ENCODE measurements around the gene BNIP5.

The BNIP5 gene

GRCh38 chr6:36285187-36285671, 51.5 kb downstream of the BNIP5 start:
- TF ChIP-seq CTCF (IDR thresholded peaks at IDR 0.05; ENCODE audit: low read depth, low read length) = no peak
- TF ChIP-seq POLR2A (IDR thresholded peaks at IDR 0.05; ENCODE audit: extremely low read depth, insufficient read length) = no peak
- no peak for TF ChIP-seq MYC (IDR thresholded peaks at IDR 0.05; ENCODE audit: low read depth, low read length)
- TF ChIP-seq, protein P1, sequence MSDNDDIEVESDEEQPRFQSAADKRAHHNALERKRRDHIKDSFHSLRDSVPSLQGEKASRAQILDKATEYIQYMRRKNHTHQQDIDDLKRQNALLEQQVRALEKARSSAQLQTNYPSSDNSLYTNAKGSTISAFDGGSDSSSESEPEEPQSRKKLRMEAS (IDR thresholded peaks at IDR 0.05; ENCODE audit: low read depth, low read length) = no peak
- no peak overlapping the region for H3K4me3 ChIP-seq (ENCODE audit: low read depth, low read length)
- no peak for DNase-seq (ENCODE audit: low read depth)

GRCh38 chr6:36284359-36284758, 52.3 kb downstream of the BNIP5 start:
- H3K4me3 ChIP-seq (ENCODE audit: low read depth, low read length) = no peak overlapping the region
- no peak for TF ChIP-seq CTCF (IDR thresholded peaks at IDR 0.05; ENCODE audit: low read depth, low read length)
- TF ChIP-seq MYC (IDR thresholded peaks at IDR 0.05; ENCODE audit: low read depth, low read length) = no peak
- no peak for TF ChIP-seq POLR2A (IDR thresholded peaks at IDR 0.05; ENCODE audit: extremely low read depth, insufficient read length)
- TF ChIP-seq, protein P1 (IDR thresholded peaks at IDR 0.05; ENCODE audit: low read depth, low read length) = no peak
- no peak for DNase-seq (ENCODE audit: low read depth)

- no peak overlapping the region for H3K4me3 ChIP-seq (ENCODE audit: low read depth, low read length)
- no peak for TF ChIP-seq POLR2A (IDR thresholded peaks at IDR 0.05; ENCODE audit: extremely low read depth, insufficient read length)
- TF ChIP-seq MYC (IDR thresholded peaks at IDR 0.05; ENCODE audit: low read depth, low read length) = no peak
- DNase-seq (ENCODE audit: low read depth) = peak; percentile 52
These were observed 53.1 kb downstream of the BNIP5 start for GRCh38 chr6:36283608-36284007.

DNA sequence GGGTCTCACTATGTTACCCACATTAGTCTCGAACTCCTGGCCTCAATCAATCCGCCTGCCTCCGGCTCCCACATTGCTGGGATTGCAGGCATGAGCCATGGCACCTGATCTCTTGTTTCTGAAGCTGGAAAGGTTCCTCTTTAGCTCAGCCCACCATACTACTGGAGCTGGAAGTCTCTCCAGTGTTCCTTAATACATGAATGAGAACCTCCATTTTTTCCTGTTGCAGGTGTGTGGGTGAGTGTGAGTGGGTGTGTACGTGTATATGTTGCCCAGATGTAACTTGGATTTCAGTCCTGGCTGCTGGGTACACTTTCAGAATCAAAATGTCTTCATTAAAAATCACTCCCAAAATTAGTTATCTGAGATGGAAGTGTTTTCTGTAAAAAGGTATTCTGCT, 55.7 kb downstream of the BNIP5 start:
- TF ChIP-seq POLR2A (IDR thresholded peaks at IDR 0.05; ENCODE audit: extremely low read depth, insufficient read length) = no peak
- no peak for TF ChIP-seq MYC (IDR thresholded peaks at IDR 0.05; ENCODE audit: low read depth, low read length)
- TF ChIP-seq, protein P1 (IDR thresholded peaks at IDR 0.05; ENCODE audit: low read depth, low read length) = no peak
- DNase-seq (ENCODE audit: low read depth) = no peak
- no peak overlapping the region for H3K4me3 ChIP-seq (ENCODE audit: low read depth, low read length)

DNA sequence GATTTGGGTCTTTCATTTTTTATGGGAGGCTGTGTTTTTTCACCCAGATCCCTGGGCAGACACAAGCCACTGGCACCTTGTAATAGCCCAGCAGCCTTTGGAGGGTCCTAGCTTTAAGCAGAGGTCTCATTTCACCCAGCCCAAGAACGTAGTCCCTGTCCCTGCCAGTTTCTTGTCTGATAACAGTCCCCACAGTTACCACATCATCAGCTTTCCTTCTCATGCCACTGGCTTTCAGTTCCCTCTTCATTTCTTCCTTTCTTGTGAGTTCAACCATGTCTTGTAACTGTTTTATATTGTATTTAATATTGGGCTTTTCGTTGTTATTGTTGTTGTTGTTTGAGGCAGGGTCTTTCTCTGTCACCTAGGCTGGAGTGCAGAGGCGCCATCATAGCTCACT, 56.2 kb downstream of the BNIP5 start:
- H3K4me3 ChIP-seq (ENCODE audit: low read depth, low read length) = no peak overlapping the region
- TF ChIP-seq, protein P1 (IDR thresholded peaks at IDR 0.05; ENCODE audit: low read depth, low read length) = no peak
- no peak for TF ChIP-seq POLR2A (IDR thresholded peaks at IDR 0.05; ENCODE audit: extremely low read depth, insufficient read length)
- no peak for TF ChIP-seq MYC (IDR thresholded peaks at IDR 0.05; ENCODE audit: low read depth, low read length)
- TF ChIP-seq CTCF (IDR thresholded peaks at IDR 0.05; ENCODE audit: low read depth, low read length) = no peak
- peak; percentile 37 for DNase-seq (ENCODE audit: low read depth)

DNA sequence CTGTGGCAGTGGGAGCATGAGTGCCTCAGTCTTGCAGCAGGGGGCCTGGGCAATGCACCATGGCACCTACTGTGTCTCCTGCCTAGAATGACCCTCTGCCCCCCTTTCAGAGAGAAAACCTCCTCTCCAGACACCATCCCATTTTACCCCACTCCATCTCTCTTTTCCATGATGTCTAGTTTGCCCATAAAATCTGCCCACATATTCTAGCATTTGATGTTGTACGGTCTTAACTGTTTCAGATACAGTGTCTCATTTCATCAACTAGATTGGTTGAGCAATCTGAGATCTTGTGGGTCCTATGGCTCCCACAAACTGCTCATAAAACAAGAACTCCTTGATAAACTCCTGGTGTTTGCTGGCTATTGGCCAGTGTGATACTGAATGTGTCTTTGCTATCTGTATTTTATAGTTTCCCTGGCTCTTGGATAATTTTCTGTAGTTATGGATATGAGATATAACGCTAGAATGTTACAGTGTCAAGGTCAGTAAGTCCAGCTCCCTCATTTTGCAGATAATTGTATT, 58.7 kb downstream of the BNIP5 start:
- TF ChIP-seq CTCF (IDR thresholded peaks at IDR 0.05; ENCODE audit: low read depth, low read length) (no peak), MYC (IDR thresholded peaks at IDR 0.05; ENCODE audit: low read depth, low read length) (no peak), POLR2A (IDR thresholded peaks at IDR 0.05; ENCODE audit: extremely low read depth, insufficient read length) (no peak)
- TF ChIP-seq, protein P1 (IDR thresholded peaks at IDR 0.05; ENCODE audit: low read depth, low read length) = no peak
- DNase-seq (ENCODE audit: low read depth) = peak; percentile 50

More for the DNA sequence above, 58.7 kb downstream of the BNIP5 start:
- no peak overlapping the region for H3K4me3 ChIP-seq (ENCODE audit: low read depth, low read length)
